GM10847 (cell line): ENCODE data around the gene GPX6.

ENCODE experiments used
- POLR2A ChIP-seq: IDR thresholded peaks from 2 replicates; pipeline ENCODE4 v1.6.1; 2011; ENCODE audit not compliant: insufficient read length; ENCODE audit errors: extremely low read depth

The GPX6 gene

GRCh38 chr6:28490205-28490890 lies 25.2 kb downstream of the GPX6 start:
- no peak for TF ChIP-seq POLR2A

GRCh38 chr6:28489366-28490204 lies 26.0 kb downstream of the GPX6 start:
- TF ChIP-seq POLR2A: no peak

- no peak for TF ChIP-seq POLR2A
These were observed 26.7 kb downstream of the GPX6 start for GRCh38 chr6:28488916-28489365.

GRCh38 chr6:28486988-28487742 lies 28.4 kb downstream of the GPX6 start:
- TF ChIP-seq POLR2A: no peak

- TF ChIP-seq POLR2A: no peak
These were observed 29.1 kb downstream of the GPX6 start for GRCh38 chr6:28486533-28486932.

GRCh38 chr6:28485482-28485881 lies 30.1 kb downstream of the GPX6 start:
- TF ChIP-seq POLR2A: no peak

- TF ChIP-seq POLR2A: no peak
These were observed 35.2 kb downstream of the GPX6 start for GRCh38 chr6:28480253-28480932.

- TF ChIP-seq POLR2A: no peak
These were observed 37.1 kb downstream of the GPX6 start for GRCh38 chr6:28478518-28478917.

GRCh38 chr6:28474441-28475219 lies 41.0 kb downstream of the GPX6 start:
- no peak for TF ChIP-seq POLR2A

- no peak for TF ChIP-seq POLR2A
These were observed 47.5 kb downstream of the GPX6 start for GRCh38 chr6:28468056-28468455.

GRCh38 chr6:28462401-28462800 lies 53.2 kb downstream of the GPX6 start:
- TF ChIP-seq POLR2A: no peak

GRCh38 chr6:28458568-28458967 lies 57.0 kb downstream of the GPX6 start:
- TF ChIP-seq POLR2A: no peak
